Measurements from ENCODE around the gene MAT2A.
"Not testable (repeated sequence)": the region's sequence is repeated elsewhere in the genome, so short reads cannot be mapped to it uniquely, and the experiment has no call there.

Gene MAT2A

DNA sequence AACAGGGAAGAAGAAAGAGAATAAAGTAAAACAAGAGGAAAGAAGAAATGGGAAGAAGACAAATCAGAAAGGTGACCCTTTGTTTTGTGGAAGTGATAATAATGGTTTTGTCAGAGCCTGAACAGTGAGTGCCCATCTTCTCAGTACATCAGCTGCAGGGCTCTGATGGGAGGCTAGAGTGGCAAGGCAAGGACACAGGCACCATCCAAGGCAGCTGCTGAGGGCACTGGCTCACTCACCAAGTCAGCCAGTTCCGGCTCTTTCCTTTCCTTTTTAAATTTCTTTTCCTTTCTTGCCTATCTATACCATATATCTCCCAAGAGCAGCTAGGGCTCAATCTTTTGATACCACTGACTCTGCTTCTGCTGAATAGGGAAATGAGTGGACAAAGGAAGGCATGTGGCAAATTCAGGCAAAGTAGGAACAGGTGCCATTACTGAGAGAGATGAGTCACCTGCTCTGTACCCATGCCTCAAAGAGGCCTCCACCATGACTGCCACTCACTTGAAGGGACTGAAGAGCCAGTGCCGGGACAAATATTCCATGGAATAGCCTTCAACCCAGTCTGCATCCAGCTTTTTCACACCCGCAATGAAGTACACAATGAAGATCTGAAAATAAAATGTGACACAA, 16.1 kb downstream of the MAT2A start:
- Histone ChIP-seq H3K27me3 (ENCODE audit: insufficient read depth, poor library complexity, severe bottlenecking) (no peaks in the 10 kb centered on the region), H3K36me3 (ENCODE audit: low read depth) (peaks cover 90% of the 10 kb centered on the region), H3K27ac (ENCODE audit: poor library complexity, severe bottlenecking) (no peak overlapping the region), H3K4me1 (ENCODE audit: insufficient read depth, poor library complexity, severe bottlenecking) (peaks cover 5% of the 10 kb centered on the region), H3K9me3 (ENCODE audit: severe bottlenecking) (no peaks in the 10 kb centered on the region), H3K4me3 (ENCODE audit: severe bottlenecking) (no peak overlapping the region)
- DNase-seq (ENCODE audit: low spot score), result no peak
- ATAC-seq (ENCODE audit: low read depth), result no peak
- TF ChIP-seq, protein P1, sequence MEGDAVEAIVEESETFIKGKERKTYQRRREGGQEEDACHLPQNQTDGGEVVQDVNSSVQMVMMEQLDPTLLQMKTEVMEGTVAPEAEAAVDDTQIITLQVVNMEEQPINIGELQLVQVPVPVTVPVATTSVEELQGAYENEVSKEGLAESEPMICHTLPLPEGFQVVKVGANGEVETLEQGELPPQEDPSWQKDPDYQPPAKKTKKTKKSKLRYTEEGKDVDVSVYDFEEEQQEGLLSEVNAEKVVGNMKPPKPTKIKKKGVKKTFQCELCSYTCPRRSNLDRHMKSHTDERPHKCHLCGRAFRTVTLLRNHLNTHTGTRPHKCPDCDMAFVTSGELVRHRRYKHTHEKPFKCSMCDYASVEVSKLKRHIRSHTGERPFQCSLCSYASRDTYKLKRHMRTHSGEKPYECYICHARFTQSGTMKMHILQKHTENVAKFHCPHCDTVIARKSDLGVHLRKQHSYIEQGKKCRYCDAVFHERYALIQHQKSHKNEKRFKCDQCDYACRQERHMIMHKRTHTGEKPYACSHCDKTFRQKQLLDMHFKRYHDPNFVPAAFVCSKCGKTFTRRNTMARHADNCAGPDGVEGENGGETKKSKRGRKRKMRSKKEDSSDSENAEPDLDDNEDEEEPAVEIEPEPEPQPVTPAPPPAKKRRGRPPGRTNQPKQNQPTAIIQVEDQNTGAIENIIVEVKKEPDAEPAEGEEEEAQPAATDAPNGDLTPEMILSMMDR (IDR thresholded peaks at IDR 0.05; ENCODE audit: poor library complexity, severe bottlenecking), result no peak

DNA sequence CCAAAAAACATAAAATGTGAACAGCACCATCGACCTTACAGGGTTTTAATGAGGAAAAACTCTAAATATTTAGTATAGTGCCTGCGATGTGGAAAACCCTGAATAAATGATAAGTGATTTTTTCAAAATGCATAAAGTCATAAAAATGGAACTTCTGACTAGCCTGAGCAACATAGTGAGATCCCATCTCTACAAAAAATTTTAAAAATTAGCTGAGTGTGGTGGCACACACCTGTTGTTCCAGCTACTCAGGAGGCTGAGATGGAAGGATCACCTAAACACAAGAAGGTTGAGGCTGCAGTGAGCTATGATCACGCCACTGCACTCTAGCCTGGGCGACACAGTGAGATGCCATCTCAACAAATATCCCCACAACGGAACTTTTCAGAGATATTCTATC, 18.2 kb downstream of the MAT2A start:
- H3K4me1 ChIP-seq (ENCODE audit: insufficient read depth, poor library complexity, severe bottlenecking), result no peaks in the 10 kb centered on the region
- H3K36me3 ChIP-seq (ENCODE audit: low read depth), result peaks cover 70% of the 10 kb centered on the region
- no peak for DNase-seq (ENCODE audit: low spot score)

GRCh38 chr2:85558160-85558559, 19.2 kb downstream of the MAT2A start:
- TF ChIP-seq, protein P1 (IDR thresholded peaks at IDR 0.05; ENCODE audit: poor library complexity, severe bottlenecking), result no peak
- H3K9me3 ChIP-seq (ENCODE audit: severe bottlenecking), result no peaks in the 10 kb centered on the region
- no peaks in the 10 kb centered on the region for H3K27me3 ChIP-seq (ENCODE audit: insufficient read depth, poor library complexity, severe bottlenecking)
- H3K27ac ChIP-seq (ENCODE audit: poor library complexity, severe bottlenecking), result no peak overlapping the region
- no peak for DNase-seq (ENCODE audit: low spot score)
- peaks cover 61% of the 10 kb centered on the region for H3K36me3 ChIP-seq (ENCODE audit: low read depth)
- H3K4me1 ChIP-seq (ENCODE audit: insufficient read depth, poor library complexity, severe bottlenecking), result no peaks in the 10 kb centered on the region
- H3K4me3 ChIP-seq (ENCODE audit: severe bottlenecking), result no peak overlapping the region
- ATAC-seq (ENCODE audit: low read depth), result no peak

More for the DNA sequence above, 18.2 kb downstream of the MAT2A start:
- Histone ChIP-seq H3K27me3 (ENCODE audit: insufficient read depth, poor library complexity, severe bottlenecking) (no peaks in the 10 kb centered on the region), H3K4me3 (ENCODE audit: severe bottlenecking) (no peak overlapping the region), H3K9me3 (ENCODE audit: severe bottlenecking) (no peaks in the 10 kb centered on the region), H3K27ac (ENCODE audit: poor library complexity, severe bottlenecking) (no peak overlapping the region)
- ATAC-seq (ENCODE audit: low read depth), result no peak
- TF ChIP-seq, protein P1 (IDR thresholded peaks at IDR 0.05; ENCODE audit: poor library complexity, severe bottlenecking), result no peak

DNA sequence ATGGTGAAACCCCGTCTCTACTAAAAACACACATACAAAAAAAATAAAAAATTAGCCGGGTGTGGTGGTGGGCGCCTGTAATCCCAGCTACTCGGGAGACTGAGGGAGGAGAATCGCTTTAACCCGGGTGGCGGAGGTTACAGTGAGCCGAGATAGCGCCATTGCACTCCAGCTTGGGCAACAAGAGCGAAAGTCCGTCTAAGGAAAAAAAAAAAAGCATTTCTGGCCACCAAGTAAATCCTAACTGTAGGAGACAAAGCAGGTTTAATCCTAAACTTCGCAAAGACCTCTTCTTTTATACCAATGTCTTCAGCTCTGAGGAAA, 21.4 kb downstream of the MAT2A start:
- not testable (repeated sequence) for H3K27ac ChIP-seq (ENCODE audit: poor library complexity, severe bottlenecking); H3K9me3 ChIP-seq (ENCODE audit: severe bottlenecking); H3K4me1 ChIP-seq (ENCODE audit: insufficient read depth, poor library complexity, severe bottlenecking); H3K27me3 ChIP-seq (ENCODE audit: insufficient read depth, poor library complexity, severe bottlenecking); DNase-seq (ENCODE audit: low spot score); ATAC-seq (ENCODE audit: low read depth)
- peaks cover 41% of the 10 kb centered on the region for H3K36me3 ChIP-seq (ENCODE audit: low read depth)
- H3K4me3 ChIP-seq (ENCODE audit: severe bottlenecking), result peak overlapping the region; percentile 50

- ATAC-seq (ENCODE audit: low read depth), result peak; percentile 20
- no peak for DNase-seq (ENCODE audit: low spot score)
Measured at GRCh38 chr2:85560812-85561279, 21.9 kb downstream of the MAT2A start.

More at GRCh38 chr2:85560812-85561279, 21.9 kb downstream of the MAT2A start:
- Histone ChIP-seq H3K27me3 (ENCODE audit: insufficient read depth, poor library complexity, severe bottlenecking) (no peaks in the 10 kb centered on the region), H3K9me3 (ENCODE audit: severe bottlenecking) (no peaks in the 10 kb centered on the region), H3K36me3 (ENCODE audit: low read depth) (peaks cover 37% of the 10 kb centered on the region), H3K27ac (ENCODE audit: poor library complexity, severe bottlenecking) (peak overlapping the region; percentile 34), H3K4me1 (ENCODE audit: insufficient read depth, poor library complexity, severe bottlenecking) (no peaks in the 10 kb centered on the region), H3K4me3 (ENCODE audit: severe bottlenecking) (peak overlapping the region; percentile 50)
- TF ChIP-seq, protein P1 (IDR thresholded peaks at IDR 0.05; ENCODE audit: poor library complexity, severe bottlenecking), result no peak
